GM19239 (cell line): Measurements from ENCODE around the gene LCP2.
A peak's percentile ranks its signal among the peaks of the same experiment; 100 is the strongest.

ENCODE experiments used
- DNase-seq: peaks from one replicate; pipeline ENCODE4 v3.0.0; 2011; ENCODE audit warnings: low spot score; ENCODE audit not compliant: insufficient read length
- FAIRE-seq: peaks from 2 replicates; lab custom pipeline; 2011; peaks lifted over from hg19 to GRCh38; lab: Jason Lieb, UNC

LCP2 gene

GRCh38 chr5:170297589-170298462 is at the start of gene LCP2:
Gene LCP2 (minus strand): TSS chr5:170297777. CDS start chr5:170297611, 166 bp downstream.
- peak; percentile 90 for FAIRE-seq
- no peak for DNase-seq

- FAIRE-seq: no peak
Measured at GRCh38 chr5:170347022-170347567, 49.5 kb upstream of the LCP2 start.

GRCh38 chr5:170345971-170346370 is 48.4 kb upstream of the LCP2 start:
- DNase-seq (no peak), FAIRE-seq (no peak)

More at GRCh38 chr5:170347022-170347567, 49.5 kb upstream of the LCP2 start:
- no peak for DNase-seq

GRCh38 chr5:170343177-170343576 is 45.6 kb upstream of the LCP2 start:
- FAIRE-seq (no peak), DNase-seq (no peak)

GRCh38 chr5:170342153-170342725 is 44.7 kb upstream of the LCP2 start:
- FAIRE-seq: no peak
- DNase-seq: no peak

- DNase-seq (no peak), FAIRE-seq (no peak)
Measured at GRCh38 chr5:170341545-170341944, 44.0 kb upstream of the LCP2 start.

GRCh38 chr5:170339780-170340167 is 42.2 kb upstream of the LCP2 start:
- FAIRE-seq (no peak), DNase-seq (no peak)

- peak; percentile 46 for DNase-seq
Measured at GRCh38 chr5:170338933-170339779, 41.6 kb upstream of the LCP2 start.

GRCh38 chr5:170338291-170338690 is 40.7 kb upstream of the LCP2 start:
- FAIRE-seq (no peak), DNase-seq (no peak)

More at GRCh38 chr5:170338933-170339779, 41.6 kb upstream of the LCP2 start:
- peak; percentile 74 for FAIRE-seq

- no peak for FAIRE-seq
- DNase-seq: no peak
Measured at GRCh38 chr5:170337045-170337733, 39.6 kb upstream of the LCP2 start.

GRCh38 chr5:170336065-170336464 is 38.5 kb upstream of the LCP2 start:
- no peak for DNase-seq
- no peak for FAIRE-seq

- FAIRE-seq: no peak
- no peak for DNase-seq
Measured at GRCh38 chr5:170334626-170335025, 37.0 kb upstream of the LCP2 start.

GRCh38 chr5:170333161-170333910 is 35.8 kb upstream of the LCP2 start:
- FAIRE-seq (peak; percentile 64), DNase-seq (no peak)

GRCh38 chr5:170332058-170332457 is 34.5 kb upstream of the LCP2 start:
- FAIRE-seq (peak; percentile 11), DNase-seq (no peak)

- no peak for DNase-seq
- FAIRE-seq: peak; percentile 35
Measured at GRCh38 chr5:170330568-170331054, 33.0 kb upstream of the LCP2 start.

GRCh38 chr5:170329524-170329923 is 31.9 kb upstream of the LCP2 start:
- DNase-seq (no peak), FAIRE-seq (no peak)

GRCh38 chr5:170327829-170328228 is 30.3 kb upstream of the LCP2 start:
- FAIRE-seq: peak; percentile 61
- no peak for DNase-seq

GRCh38 chr5:170327168-170327567 is 29.6 kb upstream of the LCP2 start:
- DNase-seq: no peak
- peak; percentile 60 for FAIRE-seq

- FAIRE-seq: no peak
- no peak for DNase-seq
Measured at GRCh38 chr5:170319301-170319700, 21.7 kb upstream of the LCP2 start.
